ENCODE results near the gene SLC25A39. TPM values are rescaled to one million over a fixed set of nuclear protein-coding genes. Genes with fewer than 3 reads are reported as not detected.

SLC25A39 gene
- total and polyA plus RNA-seq, 11 donors: 37.2 to 96.0 (median 55.2) TPM

DNA sequence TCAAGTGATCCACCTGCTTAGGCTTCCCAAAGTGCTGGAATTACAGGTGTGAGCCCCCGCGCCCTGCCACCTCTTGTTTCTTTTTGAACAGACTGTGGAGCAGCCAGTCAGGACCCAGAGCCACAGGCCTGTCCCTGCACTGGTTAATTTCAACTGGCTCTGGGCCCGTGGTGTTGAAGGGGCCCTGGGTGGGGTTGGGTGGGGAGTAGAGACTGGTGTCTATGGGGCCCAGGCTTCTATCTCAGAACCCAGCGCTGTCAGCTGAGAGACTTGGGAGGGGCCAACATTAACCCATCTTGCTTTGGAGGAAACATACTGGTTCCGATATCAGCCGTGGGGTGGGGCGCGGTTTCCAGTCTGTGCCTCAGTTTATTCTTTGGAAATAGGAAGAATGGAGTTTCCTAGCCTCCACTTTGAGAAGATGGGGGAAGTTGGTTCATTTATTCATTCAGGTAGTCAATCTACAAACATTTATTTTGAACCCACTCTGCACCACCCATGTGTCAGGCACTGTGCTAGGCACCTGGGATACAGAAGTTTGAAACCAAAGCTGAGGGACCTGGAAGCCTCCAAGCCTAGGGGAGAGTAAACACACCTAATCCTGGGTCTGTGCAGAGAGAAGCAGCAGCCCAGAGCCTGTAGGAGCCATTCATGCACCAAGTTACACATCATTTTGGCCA, 41.1 kb downstream of the SLC25A39 start:
- ATAC-seq (no peak), DNase-seq (no peak)
- TF ChIP-seq POLR2A (IDR thresholded peaks at IDR 0.05): no peak
- TF ChIP-seq, protein P1, sequence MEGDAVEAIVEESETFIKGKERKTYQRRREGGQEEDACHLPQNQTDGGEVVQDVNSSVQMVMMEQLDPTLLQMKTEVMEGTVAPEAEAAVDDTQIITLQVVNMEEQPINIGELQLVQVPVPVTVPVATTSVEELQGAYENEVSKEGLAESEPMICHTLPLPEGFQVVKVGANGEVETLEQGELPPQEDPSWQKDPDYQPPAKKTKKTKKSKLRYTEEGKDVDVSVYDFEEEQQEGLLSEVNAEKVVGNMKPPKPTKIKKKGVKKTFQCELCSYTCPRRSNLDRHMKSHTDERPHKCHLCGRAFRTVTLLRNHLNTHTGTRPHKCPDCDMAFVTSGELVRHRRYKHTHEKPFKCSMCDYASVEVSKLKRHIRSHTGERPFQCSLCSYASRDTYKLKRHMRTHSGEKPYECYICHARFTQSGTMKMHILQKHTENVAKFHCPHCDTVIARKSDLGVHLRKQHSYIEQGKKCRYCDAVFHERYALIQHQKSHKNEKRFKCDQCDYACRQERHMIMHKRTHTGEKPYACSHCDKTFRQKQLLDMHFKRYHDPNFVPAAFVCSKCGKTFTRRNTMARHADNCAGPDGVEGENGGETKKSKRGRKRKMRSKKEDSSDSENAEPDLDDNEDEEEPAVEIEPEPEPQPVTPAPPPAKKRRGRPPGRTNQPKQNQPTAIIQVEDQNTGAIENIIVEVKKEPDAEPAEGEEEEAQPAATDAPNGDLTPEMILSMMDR (IDR thresholded peaks at IDR 0.05): no peak
- H3K4me3 ChIP-seq: no peak overlapping the region
- H3K27me3 ChIP-seq: no peaks in the 10 kb centered on the region
- H3K27ac ChIP-seq: no peak overlapping the region
- no peaks in the 10 kb centered on the region for H3K36me3 ChIP-seq
- H3K9me3 ChIP-seq: no peaks in the 10 kb centered on the region
- 77 to 85% (median 79%) methylated on average over 8 of the region's 8 CpGs for WGBS, 4 donors
- intact Hi-C loops (cut with DNase I): no loop called here
- peaks cover 0 to 22% (median 16%) of the 10 kb centered on the region in 12 donors for H3K4me1 ChIP-seq

DNA sequence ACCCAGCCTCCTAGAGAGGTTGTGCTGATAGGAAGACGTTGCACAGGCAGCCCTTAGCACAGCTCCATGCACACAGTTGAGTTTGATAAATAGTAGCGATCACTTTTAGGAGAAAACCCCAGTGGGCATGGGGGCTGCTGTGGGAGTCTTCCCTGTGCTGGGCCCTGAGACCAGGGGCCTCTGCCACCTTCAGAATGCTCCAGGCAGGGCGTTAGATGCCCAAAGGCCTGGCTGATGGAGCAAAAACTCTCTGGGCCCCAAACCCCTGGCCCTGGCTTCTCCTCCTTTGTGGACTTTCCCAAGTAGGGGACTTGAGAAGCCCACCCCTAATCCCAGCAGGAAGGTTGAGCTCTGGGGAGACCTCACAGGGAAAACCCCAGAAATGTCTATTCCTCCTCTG, 42.4 kb downstream of the SLC25A39 start:
- H3K9me3 ChIP-seq: no peaks in the 10 kb centered on the region
- no peaks in the 10 kb centered on the region for H3K36me3 ChIP-seq
- 67 to 83% (median 77%) methylated on average over 3 of the region's 3 CpGs for WGBS, 4 donors
- no peak overlapping the region for H3K27ac ChIP-seq
- H3K4me3 ChIP-seq: no peak overlapping the region
- no peak for DNase-seq
- no peaks in the 10 kb centered on the region for H3K27me3 ChIP-seq
- H3K4me1 ChIP-seq: peaks cover 0 to 23% (median 16%) of the 10 kb centered on the region in 12 donors
- intact Hi-C loops (cut with DNase I): no loop called here
- ATAC-seq: no peak
- TF ChIP-seq, protein P1 (IDR thresholded peaks at IDR 0.05): no peak
- no peak for TF ChIP-seq POLR2A (IDR thresholded peaks at IDR 0.05)

DNA sequence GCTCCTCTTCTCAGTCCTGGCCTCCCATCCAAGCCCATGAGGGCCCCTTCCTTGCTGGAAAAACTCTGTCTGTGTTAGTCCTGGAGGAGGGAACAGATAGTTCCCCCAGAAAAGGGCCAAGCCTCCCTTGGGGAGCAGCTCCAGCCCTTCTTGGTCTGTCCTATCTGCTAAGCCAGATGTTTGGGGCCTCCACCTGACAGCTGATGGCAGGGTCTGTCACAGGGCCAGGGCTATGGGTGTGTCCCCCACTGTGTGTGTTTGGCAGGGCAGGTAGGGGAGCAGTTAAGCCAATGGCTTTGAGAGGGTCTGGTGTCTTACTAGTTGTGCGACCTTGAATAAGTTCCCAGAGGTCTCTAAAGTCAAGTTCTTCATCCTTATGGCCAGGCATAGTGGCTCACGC, 43.1 kb downstream of the SLC25A39 start:
- Histone ChIP-seq H3K27me3 (no peaks in the 10 kb centered on the region), H3K4me1 (peaks cover 0 to 23% (median 16%) of the 10 kb centered on the region in 12 donors)
- TF ChIP-seq, protein P1 (IDR thresholded peaks at IDR 0.05): no peak
- TF ChIP-seq POLR2A (IDR thresholded peaks at IDR 0.05): no peak

DNA sequence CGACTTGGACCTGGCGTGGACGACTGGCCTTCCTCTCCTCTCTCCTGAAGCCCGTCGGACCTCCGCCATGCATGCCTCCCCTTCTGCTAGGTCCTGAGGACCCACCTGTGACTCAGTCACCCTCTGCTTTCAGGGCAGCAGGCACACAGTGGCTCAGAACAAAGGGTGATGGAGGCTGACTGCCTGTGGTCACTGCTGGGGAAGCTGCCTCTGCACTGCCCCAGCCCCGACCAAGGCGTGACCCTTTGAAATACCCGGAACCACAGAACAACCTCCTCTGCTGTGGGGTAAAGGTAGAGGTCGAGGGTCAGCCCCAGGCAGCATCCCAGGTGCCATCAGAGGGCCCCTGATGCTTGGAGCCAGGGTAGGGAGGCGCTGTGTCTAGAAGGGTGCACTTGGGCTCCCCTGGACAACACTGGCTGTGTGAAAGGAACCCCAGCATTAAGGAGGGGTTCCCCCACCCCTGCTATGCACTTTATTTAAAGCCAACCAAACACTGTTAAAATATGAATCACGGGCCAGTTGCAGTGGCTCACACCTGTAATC, 44.2 kb downstream of the SLC25A39 start:
- no peak for TF ChIP-seq POLR2A (IDR thresholded peaks at IDR 0.05)
- TF ChIP-seq, protein P1 (IDR thresholded peaks at IDR 0.05): no peak
- WGBS, 4 donors: 80 to 85% (median 82%) methylated on average over 8 to 12 of the region's 12 CpGs
- DNase-seq (no peak), ATAC-seq (no peak)
- H3K4me3 ChIP-seq: no peak overlapping the region
- H3K27me3 ChIP-seq: no peaks in the 10 kb centered on the region
- H3K27ac ChIP-seq: peak overlapping the region in 11 of 12 donors; percentile 51 to 89 (median 77)
- no peaks in the 10 kb centered on the region for H3K36me3 ChIP-seq
- intact Hi-C loops (cut with DNase I): no loop called here
- H3K4me1 ChIP-seq: peaks cover 0 to 23% (median 16%) of the 10 kb centered on the region in 12 donors
- H3K9me3 ChIP-seq: no peaks in the 10 kb centered on the region

More for the DNA sequence above, 43.1 kb downstream of the SLC25A39 start:
- Histone ChIP-seq H3K36me3 (no peaks in the 10 kb centered on the region), H3K27ac (no peak overlapping the region), H3K4me3 (no peak overlapping the region), H3K9me3 (no peaks in the 10 kb centered on the region)
- no peak for DNase-seq
- ATAC-seq: no peak
- 95 to 100% (median 98%) methylated on average over 2 of the region's 2 CpGs for WGBS, 4 donors
- intact Hi-C loops (cut with DNase I): no loop called here

Data from heart left ventricle (tissue), 16 donors.